HG02981 (cell line): Measurements from ENCODE around the gene YIPF3.
"Not testable (repeated sequence)": the region's sequence is repeated elsewhere in the genome, so short reads cannot be mapped to it uniquely, and the experiment has no call there.

Source experiments
- ATAC-seq: cut with Tn5 transposase; IDR thresholded peaks from one replicate; pipeline ENCODE4 v1.9.1; 2021; ENCODE audit warnings: mild to moderate bottlenecking, moderate library complexity; ENCODE audit not compliant: unreplicated experiment

Gene YIPF3

GRCh38 chr6:43467265-43467664 lies 49.5 kb downstream of the YIPF3 start:
- not testable (repeated sequence) for ATAC-seq

DNA sequence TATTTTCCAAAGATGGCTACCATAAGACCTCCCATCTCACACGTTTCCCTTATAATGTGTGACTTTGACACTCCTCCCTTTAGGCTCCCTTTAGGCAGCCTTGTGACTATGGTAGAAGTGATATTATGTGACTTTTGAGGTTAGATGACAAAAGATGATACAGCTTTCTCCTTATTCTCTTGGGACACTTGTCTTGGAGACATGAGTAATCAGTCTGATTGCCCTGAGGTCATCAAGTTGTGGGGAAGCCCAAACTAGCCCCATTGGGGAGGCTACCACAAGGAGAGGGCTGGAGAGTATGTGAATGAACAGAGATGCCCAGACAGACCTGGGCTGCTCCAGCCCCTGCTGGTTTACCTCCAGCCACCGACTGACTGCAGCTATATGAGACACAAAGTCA lies 50.8 kb downstream of the YIPF3 start:
- no peak for ATAC-seq

GRCh38 chr6:43464337-43464736 lies 52.4 kb downstream of the YIPF3 start:
- ATAC-seq: no peak

GRCh38 chr6:43461936-43462335 lies 54.8 kb downstream of the YIPF3 start:
- no peak for ATAC-seq
